Stimulated activated CD4-positive, alpha-beta T cell treated with anti-CD3 and anti-CD28 coated beads, Interleukin-1b, Interleukin-23, amount 100 ng/mL, for 1 hour (primary cell): ENCODE data around the gene TCEAL8.

Experiments
- DNase-seq, 2 donors: peaks; one replicate each; pipeline ENCODE4 v3.0.0-alpha.2; 2020; ENCODE audit warnings: low read depth in 2 of 2

TCEAL8 gene

DNA sequence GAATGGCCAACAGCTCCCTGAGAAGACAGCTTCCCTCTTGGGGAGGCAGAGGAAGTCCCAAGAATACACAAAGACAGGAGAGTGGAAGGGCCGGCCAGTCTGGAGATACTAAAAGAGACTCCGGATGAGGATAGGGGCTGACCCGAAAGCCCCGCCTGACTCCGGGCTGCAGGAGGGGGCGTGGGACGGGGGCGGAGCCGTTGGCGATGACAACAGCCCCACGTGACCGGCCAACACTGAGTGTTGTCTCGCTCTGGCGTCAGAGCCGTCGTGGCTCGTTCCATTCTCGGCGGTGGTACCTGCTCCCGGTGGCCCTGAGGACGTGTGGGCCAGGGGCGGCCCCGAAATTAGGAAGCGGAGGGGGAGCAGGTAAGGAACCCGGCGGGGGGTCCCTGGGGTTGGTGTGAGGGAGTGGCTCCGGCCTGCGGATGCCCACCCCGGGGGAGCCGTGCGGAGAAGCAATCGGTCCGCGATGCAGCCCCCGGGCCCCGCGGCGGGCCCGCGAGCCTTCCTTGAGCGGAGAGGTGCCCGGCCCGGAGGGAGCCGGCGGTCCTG lies 40.0 kb downstream of the TCEAL8 start, which contains the start of gene BEX4:
Gene BEX4, plus strand, starts transcription at position 239 of the 555 bp plus-strand sequence. CDS start 1,046 bp downstream, outside the sequence.
- peak; percentile 43 to 59 for DNase-seq

DNA sequence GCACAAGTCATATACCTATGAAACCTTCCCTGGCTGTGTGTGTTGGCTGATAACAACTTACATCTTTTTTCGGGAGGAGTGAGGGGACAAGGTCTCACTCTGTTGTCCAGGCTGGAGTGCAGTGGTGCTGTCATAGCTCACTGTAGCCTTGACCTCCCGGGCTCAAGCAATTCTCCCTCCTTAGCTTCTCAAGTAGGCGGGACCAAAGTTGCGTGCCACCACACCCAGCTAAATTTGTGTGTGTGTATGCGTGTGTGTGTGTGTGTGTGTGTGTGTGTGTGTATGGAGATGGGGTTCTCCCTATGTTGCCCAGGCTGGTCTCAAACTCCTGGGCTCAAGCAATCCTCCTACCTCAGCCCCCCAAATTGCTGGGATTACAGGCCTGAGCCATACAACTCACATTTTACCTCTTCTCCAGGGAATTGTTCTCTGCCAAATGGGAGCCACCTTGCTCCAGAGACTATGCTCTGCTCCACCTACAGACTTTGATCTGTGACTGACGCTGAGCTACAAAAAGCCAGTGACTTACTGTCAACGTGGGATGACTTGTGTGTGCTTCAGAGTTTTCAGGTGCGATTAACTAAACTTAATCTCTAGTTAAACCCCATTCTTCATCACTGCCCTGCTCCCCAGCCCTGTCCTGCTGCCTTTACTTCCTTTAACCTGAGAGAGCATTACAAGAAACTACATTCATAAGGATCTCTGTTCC lies 42.1 kb downstream of the TCEAL8 start:
- DNase-seq = no peak

DNA sequence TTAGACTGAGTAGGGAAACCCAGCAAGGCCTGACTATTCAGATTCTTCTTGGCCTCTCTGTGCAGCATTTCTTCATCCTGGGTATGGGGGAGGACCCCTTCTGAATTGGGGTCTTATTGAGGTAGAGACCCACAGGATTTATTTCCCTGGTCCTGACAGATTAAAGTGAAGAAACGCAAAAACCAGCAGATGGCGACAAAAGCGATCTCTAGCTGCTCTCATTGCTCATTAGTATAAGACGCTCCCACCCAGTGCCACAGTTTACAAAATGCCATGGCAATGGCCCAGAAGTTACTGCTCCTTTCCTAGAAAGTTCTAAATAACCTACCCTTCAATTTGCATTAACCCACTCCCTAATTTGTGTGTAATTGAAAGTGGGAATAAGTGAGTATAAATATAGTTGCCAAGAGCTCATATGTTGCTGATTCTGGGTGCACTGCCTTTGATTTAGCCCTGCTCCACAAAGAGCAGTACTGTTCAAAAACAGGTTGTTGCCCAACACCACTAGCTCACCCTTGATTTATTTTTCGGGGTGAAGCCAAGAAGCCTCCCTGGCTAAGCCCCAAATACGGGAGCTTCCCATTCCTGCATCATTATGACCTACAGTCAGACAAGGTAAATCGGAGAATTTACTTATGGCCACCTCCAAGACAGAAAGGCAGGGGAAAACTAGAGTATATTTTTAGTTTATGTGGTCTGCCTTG lies 43.8 kb downstream of the TCEAL8 start:
- peak in 1 of 2 donors; percentile 8 for DNase-seq

DNA sequence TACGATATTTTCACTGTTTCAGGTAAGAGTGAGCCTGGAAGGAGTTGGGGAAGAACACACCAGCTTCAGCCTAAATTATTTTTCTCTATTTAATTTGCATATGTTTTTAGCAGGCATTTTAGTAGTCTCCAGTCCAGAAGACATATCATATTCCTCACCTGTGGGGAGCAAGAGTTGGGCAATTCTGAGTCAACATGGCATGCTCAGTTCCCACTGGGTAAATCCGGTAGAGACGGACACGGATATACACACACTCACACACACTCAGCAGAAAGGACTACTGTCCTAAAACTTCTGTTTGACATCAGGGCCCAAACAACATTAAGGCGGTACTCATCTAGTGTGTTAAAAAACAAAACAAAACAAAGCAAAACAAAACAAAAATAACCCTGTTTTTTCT lies 44.9 kb downstream of the TCEAL8 start:
- no peak for DNase-seq
